ENCODE results near the gene EIF3B. TPM values are rescaled to one million over a fixed set of nuclear protein-coding genes. Genes with fewer than 3 reads are reported as not detected.

The EIF3B gene
- total RNA-seq, 1 donor from 2014 or later = 136 TPM

DNA sequence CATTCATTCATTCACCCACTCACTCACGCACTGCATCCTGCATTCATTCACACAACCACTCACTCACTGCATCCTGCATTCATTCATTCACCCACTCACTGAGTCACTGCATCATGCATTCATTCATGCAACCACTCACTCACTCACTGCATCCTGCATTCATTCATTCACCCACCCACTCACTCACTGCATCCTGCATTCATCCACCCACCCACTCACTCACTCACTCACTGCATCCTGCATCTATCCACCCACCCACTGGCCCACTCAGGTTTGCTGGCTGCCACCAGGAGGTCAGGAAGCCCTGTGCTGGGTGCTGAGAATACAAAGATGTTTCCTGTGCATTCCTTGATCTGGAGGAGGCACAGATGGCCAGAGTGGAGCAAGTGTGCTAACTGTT, 38.0 kb upstream of the EIF3B start:
- Mint-ChIP-seq H3K27me3 (ENCODE audit: unreplicated experiment) (peaks cover 8% of the 10 kb centered on the region), H3K27ac (ENCODE audit: unreplicated experiment) (no peak overlapping the region), H3K4me1 (ENCODE audit: low read depth, unreplicated experiment) (no peaks in the 10 kb centered on the region), H3K4me3 (ENCODE audit: unreplicated experiment) (no peak overlapping the region), H3K9me3 (ENCODE audit: unreplicated experiment) (peaks cover 5% of the 10 kb centered on the region), H3K36me3 (ENCODE audit: unreplicated experiment) (no peaks in the 10 kb centered on the region)
- DNase-seq = no peak
- TF ChIP-seq CTCF (IDR thresholded peaks at IDR 0.05; ENCODE audit: partially characterized antibody, unreplicated experiment) = no peak

- Mint-ChIP-seq H3K27me3 (ENCODE audit: unreplicated experiment) (peaks cover 6% of the 10 kb centered on the region), H3K27ac (ENCODE audit: unreplicated experiment) (no peak overlapping the region), H3K36me3 (ENCODE audit: unreplicated experiment) (no peaks in the 10 kb centered on the region), H3K4me1 (ENCODE audit: low read depth, unreplicated experiment) (no peaks in the 10 kb centered on the region), H3K4me3 (ENCODE audit: unreplicated experiment) (no peak overlapping the region), H3K9me3 (ENCODE audit: unreplicated experiment) (peaks cover 4% of the 10 kb centered on the region)
- TF ChIP-seq CTCF (IDR thresholded peaks at IDR 0.05; ENCODE audit: partially characterized antibody, unreplicated experiment) = no peak
- no peak for DNase-seq
Measured at GRCh38 chr7:2317556-2318293, 36.9 kb upstream of the EIF3B start.

- peaks cover 1% of the 10 kb centered on the region for H3K9me3 Mint-ChIP-seq (ENCODE audit: unreplicated experiment)
- no peak overlapping the region for H3K4me3 Mint-ChIP-seq (ENCODE audit: unreplicated experiment)
Measured at GRCh38 chr7:2321020-2321419, 33.6 kb upstream of the EIF3B start.

DNA sequence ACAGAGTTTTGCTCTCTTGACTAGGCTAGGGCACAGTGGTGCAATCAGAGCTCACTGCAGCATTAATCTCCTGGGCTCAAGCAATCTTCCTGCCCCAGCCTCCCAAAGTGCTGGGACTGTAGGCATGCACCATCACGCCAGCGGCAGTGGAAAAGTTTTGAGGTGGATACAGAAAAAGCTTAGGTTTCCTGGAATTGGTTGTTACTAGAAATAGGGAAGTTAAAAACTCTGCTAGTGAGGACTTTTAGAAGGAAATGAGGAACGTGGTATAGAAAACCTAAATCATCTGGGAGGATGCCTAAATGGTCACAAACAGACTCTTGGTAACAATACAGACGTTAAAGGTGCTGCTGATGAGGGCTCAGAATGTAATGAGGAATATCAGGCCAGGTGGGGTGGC, 29.5 kb upstream of the EIF3B start:
- Mint-ChIP-seq H3K4me1 (ENCODE audit: low read depth, unreplicated experiment) (no peaks in the 10 kb centered on the region), H3K36me3 (ENCODE audit: unreplicated experiment) (no peaks in the 10 kb centered on the region), H3K9me3 (ENCODE audit: unreplicated experiment) (peaks cover 1% of the 10 kb centered on the region), H3K27ac (ENCODE audit: unreplicated experiment) (no peak overlapping the region), H3K27me3 (ENCODE audit: unreplicated experiment) (peaks cover 2% of the 10 kb centered on the region), H3K4me3 (ENCODE audit: unreplicated experiment) (no peak overlapping the region)
- no peak for DNase-seq
- no peak for TF ChIP-seq CTCF (IDR thresholded peaks at IDR 0.05; ENCODE audit: partially characterized antibody, unreplicated experiment)

More at GRCh38 chr7:2321020-2321419, 33.6 kb upstream of the EIF3B start:
- no peak overlapping the region for H3K27ac Mint-ChIP-seq (ENCODE audit: unreplicated experiment)
- no peak for DNase-seq
- TF ChIP-seq CTCF (IDR thresholded peaks at IDR 0.05; ENCODE audit: partially characterized antibody, unreplicated experiment) = no peak
- H3K27me3 Mint-ChIP-seq (ENCODE audit: unreplicated experiment) = peaks cover 4% of the 10 kb centered on the region
- H3K4me1 Mint-ChIP-seq (ENCODE audit: low read depth, unreplicated experiment) = no peaks in the 10 kb centered on the region
- H3K36me3 Mint-ChIP-seq (ENCODE audit: unreplicated experiment) = no peaks in the 10 kb centered on the region

- Mint-ChIP-seq H3K4me3 (ENCODE audit: unreplicated experiment) (no peak overlapping the region), H3K27ac (ENCODE audit: unreplicated experiment) (no peak overlapping the region), H3K4me1 (ENCODE audit: low read depth, unreplicated experiment) (no peaks in the 10 kb centered on the region), H3K9me3 (ENCODE audit: unreplicated experiment) (no peaks in the 10 kb centered on the region), H3K27me3 (ENCODE audit: unreplicated experiment) (peaks cover 2% of the 10 kb centered on the region), H3K36me3 (ENCODE audit: unreplicated experiment) (no peaks in the 10 kb centered on the region)
- no peak for TF ChIP-seq CTCF (IDR thresholded peaks at IDR 0.05; ENCODE audit: partially characterized antibody, unreplicated experiment)
- DNase-seq = no peak
Measured at GRCh38 chr7:2326951-2327350, 27.7 kb upstream of the EIF3B start.

Measured in glutamatergic neuron (in vitro differentiated cells).